Measurements from ENCODE around the gene ACTR5.

The ACTR5 gene

DNA sequence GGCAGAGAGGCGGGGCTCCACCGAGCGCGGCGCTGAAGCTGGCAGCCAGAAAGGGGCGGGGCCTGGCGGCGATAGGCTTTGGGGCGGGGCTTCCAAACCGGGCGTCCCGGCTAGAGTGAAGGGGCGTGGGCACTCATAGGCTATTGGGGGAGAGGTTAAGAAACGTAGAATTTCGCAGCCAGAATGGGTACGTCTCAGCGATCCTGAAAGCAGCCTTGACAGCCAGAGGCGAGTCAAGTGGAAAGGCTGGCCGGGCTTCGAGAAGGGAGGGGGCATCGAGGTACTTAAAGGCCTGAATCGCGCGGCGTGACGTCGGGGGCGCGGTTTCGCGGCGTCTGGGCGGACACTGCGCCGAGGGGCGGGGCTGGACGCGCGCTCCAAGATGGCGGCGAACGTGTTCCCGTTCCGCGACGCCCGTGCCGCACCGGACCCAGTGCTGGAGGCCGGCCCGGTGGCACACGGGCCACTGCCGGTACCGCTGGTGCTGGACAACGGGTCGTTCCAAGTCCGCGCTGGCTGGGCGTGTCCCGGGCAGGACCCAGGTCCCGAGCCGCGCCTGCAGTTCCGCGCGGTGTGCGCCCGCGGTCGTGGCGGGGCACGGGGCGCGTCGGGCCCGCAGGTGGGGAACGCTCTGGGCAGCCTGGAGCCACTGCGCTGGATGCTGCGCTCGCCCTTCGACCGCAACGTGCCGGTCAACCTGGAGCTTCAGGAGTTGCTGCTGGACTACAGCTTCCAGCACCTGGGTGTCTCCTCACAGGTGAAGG is at the start of gene ACTR5:
ACTR5 (plus strand) TSS at position 364 of the 764 bp plus-strand sequence; CDS start at position 383, 19 bp downstream.
- FAIRE-seq, result no peak

DNA sequence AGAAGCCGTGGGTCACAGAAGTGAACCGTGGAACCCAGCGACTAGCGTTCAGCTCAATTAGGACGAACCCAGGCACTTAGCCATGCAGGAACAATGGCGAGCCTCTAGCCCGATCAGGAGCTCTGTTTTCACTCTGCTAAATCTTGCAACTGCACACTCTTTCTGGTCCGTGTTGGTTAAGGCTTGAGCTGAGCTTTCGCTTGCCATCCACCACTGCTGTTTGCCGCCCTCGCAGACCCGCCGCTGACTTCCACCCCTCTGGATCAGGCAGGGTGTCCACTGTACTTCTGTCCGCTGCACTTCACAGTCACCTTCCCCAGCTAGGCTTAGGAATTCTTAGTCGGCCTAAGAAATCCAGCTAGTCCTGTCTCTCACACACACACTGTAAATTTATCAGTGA is 49.7 kb upstream of the ACTR5 start:
- FAIRE-seq, result no peak

DNA sequence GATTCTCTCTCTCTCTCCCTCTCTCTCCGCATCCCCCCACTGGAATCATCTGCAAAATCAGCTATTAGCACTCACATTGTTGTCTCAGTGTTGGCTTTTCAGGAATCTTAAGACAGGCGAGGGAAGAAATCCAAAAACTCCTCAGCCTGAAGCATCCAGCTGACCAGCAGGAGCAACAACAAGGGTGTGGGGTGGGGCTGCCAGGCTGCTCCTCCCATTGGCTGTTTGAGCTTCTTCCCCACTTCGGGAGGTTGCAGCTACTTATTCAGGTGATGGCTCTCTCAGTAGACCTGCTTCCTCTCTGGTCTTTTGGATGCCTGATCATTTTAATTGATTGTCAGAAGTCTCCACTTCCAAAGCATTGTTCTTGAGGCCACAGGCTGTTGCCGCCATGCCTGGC is 48.1 kb upstream of the ACTR5 start:
- no peak for FAIRE-seq

DNA sequence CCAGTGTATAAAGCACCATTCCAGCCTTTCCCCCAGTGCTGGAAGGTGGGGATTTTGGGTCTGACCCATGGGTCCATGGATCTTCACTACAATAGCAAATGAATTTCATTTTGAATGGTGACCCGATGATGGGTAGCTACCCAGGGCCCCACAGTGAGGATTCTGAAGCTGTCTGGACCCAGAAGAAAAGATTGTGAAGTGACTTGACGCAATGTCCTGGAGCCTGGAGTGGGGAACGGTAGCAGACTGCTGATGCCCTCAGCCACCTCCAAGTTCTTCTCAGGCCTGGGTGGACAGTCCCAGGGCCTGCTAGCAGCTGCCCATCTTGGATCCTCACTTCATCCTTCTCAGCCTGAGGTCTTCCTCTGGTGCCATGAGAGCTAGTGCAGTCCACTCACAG is 47.3 kb upstream of the ACTR5 start:
- FAIRE-seq, result no peak

DNA sequence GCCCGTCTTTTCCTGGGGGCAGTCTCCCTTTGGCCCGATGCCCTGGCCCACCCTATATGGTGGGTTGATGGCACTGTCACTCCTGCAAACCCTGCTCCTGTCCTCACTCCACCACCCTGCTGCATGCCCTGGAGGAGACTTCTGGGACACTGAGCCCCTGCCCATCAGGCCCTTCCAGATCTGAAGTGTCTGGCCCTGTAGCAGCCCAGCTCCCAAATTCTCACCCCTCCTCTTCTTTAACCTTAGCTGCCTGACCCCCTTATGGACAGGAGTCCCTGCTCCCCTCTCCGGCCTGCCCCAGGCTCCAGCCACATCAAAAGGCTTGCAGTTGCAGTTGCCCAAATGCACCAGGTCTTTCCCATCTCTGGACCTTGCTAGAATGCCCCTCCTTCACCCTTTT is 44.7 kb upstream of the ACTR5 start:
- FAIRE-seq, result no peak

DNA sequence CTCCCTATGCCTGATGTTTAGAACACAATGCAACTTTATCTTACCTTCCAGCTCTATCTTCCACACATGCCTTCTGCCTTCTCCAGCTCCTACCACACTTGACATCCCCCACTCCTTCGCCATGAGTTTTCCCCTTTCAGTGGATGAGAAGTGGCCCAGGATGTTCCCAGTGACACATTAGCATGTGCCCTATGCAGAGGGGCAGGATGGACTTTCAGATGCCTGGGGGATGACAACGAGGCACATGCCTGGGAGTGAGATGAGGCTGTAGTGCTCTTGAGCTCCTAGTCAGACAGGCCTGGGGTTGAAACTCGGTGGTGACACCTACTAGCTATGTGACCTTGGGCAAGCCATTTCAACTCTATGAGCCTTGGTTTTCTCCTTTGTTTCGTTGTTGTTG is 44.1 kb upstream of the ACTR5 start:
- no peak for FAIRE-seq

DNA sequence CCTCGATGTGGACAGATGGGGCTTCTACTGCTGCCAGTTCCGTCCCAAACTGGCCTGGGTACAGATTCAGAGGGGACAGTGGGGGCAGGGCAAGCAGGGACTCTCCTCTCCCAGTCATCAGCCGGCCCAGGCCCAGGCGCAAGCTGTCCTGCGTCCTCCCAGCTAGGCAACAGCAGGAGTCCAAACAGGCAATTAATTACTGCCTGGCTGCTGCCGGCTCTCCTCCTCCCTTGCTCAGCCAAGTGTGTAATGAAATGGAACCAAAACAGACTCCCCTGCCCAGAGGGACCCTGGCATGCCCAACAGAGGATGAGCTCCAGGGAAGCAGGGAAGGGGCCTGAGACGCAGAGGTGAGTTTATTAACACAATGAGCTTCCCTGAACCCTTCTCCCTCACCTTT is 41.8 kb upstream of the ACTR5 start:
- FAIRE-seq, result no peak

DNA sequence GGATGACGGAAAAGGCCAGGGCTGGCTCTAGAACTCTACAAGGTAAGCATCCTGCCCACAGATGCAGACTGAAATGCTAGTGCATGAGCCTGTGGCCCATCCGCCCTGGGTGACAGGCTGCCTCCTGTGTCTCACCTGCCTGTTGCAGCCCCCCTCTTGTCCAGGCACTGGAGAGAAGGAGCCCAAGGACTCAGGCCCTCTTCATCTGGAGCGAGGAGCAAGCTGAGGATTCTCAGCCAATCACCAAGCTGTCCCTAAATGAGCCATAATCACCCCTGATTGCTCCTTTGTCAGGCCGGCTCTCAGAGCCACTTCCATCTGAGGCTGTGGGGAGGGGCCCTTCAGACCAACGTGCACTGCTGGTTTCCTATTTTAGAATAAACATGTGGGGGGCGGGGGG is 34.0 kb upstream of the ACTR5 start:
- no peak for FAIRE-seq

DNA sequence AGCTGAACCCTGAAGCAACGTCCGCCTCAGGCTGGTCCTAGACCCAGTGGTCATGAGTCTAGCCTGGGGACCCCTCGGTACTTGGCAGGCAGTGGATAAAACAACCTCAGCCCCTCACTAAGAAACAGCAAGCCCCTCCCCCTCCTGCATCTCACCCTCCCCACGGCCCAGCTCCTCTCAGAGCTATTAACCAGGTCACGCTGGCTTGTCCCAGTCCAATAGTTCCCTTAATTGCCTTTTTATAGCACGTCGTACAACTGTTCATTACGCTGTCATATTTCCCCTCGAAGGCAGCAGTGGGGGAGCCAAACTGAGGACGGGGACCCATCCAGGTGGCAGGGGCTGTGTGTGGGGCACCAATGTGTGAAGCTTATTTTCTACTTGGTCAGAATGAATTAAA is 32.6 kb upstream of the ACTR5 start:
- FAIRE-seq, result no peak

DNA sequence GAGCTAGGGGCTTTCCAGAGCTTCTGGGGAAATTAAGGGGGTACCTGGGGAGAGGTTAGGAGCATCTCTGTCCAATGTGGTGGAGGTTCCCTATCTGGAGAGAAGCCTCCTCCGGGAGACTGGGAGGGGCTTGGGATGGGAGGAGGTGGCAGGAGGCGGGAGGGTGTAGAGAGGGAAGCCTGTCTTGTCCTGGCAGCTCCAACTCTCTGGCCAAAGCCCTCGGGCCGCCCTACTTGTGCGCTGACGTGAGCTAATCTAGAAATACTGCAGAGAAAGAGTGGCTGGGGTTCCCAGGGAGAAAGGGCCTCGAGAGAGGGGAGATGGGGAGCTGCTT is 25.6 kb upstream of the ACTR5 start:
- FAIRE-seq, result no peak

DNA sequence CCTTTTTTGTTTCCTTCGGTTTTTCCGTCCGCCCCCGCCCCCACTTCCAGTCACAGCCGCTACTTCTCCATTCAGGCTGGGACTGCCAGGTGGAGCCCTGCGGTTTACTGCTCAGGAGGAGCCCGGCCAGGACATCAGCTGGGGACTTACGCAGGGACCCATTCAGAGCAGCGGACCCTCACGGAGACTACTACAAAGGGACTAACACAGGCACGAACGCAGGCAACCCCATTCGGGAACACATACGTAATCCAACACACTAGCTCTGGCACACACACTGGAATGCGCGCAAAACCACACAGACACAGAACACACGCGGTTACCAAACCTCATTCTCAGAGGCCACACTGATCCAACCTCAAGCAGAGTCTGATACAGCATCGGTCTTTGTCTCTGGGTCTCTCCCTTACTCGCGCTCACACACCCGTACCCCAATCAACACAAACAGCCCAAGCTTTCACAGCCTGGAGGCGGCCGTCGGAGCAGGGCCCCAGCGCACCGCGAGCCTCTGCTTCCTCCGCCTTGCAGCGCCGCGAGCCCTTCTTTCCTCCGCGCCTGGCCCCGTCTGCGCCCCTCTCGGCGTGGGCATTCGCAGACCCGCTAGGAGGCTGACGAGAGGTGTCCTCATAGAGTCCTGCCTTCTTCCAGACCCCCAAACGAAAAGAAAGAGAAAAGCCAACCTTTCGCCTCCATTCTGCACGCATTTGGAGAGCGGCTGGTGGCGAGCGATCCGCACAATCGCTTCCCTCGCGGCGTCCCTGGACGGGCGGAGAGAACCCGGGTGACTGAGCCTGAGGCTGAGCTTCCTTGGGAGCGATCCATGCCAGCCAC is 25.0 kb upstream of the ACTR5 start:
- FAIRE-seq, result no peak

DNA sequence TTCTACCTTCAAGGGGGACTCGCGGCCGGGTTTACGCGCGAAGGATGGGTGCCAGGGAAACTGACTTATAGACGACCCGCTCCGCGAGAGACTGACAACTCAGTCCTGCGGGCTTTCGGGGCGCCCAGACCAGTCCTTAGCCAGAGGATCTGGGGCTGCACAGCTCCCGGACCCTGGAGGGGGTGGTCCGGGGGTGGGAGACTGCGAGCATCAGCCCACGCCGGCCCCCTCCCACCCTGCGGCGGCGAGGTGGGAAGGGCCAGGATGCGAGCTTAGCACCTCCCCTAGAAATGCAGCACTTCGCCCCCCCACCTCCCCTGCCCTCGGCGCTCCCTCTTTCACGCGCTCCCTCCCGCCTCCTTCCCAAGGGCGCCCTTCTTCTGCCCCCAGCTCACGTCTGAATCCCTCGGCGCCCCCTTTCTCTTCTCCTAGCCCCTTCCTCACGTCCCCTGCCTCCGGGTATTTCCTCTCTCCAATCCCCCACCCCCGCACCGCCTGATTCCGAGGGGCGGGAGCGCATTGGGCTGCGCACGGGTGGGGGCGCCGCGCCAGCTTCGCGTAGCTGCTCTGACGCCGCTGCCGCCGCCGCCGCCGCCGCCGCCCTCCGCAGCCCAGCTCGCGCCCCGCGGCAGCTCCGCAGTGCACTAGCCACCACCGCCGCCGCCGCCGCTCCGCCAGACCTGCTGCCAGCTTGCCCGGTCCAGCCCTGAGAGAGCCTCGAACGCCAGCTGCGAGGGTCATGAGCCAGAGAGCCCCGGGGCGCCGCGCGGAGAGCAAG is 24.2 kb upstream of the ACTR5 start, which contains the start of gene SLC32A1:
SLC32A1 (plus strand) TSS at position 639 of the 778 bp plus-strand sequence. CDS start 239 bp downstream, outside the sequence.
- no peak for FAIRE-seq

DNA sequence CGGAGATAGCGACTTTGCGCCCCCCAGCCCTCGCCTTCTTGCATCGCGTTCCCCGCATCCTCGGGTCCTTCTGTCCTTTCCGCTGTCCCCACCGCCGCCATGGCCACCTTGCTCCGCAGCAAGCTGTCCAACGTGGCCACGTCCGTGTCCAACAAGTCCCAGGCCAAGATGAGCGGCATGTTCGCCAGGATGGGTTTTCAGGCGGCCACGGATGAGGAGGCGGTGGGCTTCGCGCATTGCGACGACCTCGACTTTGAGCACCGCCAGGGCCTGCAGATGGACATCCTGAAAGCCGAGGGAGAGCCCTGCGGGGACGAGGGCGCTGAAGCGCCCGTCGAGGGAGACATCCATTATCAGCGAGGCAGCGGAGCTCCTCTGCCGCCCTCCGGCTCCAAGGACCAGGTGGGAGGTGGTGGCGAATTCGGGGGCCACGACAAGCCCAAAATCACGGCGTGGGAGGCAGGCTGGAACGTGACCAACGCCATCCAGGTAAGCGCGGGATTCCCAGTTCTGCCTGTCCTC is 23.6 kb upstream of the ACTR5 start:
- no peak for FAIRE-seq

DNA sequence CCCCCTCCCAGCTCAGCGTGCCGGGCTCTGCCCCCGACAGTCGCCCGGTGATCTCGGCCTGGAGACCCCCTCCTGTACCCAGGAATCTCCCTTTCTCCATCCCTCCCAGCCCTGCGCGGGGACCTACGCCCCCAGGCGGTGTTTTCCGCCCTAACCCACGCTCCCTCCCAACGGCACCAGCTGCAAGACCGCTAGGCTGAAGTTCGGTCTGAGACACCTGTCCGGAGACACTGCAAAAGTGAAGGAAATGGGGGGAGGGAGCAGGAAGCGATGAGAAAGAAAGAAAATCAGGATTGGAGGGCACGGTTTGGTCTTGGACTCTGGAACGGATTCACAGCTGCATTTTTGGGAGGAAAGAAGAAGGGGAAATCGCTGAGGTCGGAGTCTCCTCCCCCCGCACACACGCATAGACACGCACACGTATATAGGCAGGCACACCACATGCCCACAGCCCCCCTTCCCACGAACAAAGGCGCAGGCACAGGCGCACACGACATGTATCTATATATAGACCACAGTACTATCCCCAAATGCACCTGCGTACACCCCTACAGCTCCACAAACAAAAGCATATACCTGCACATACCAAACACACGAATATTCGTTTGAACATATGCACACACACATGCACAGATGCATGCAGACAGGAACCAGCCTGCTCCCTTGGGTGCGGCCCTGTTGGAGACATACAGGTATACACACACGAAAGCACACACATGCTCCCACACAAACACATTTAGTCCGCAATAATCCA is 22.9 kb upstream of the ACTR5 start:
- FAIRE-seq, result no peak

DNA sequence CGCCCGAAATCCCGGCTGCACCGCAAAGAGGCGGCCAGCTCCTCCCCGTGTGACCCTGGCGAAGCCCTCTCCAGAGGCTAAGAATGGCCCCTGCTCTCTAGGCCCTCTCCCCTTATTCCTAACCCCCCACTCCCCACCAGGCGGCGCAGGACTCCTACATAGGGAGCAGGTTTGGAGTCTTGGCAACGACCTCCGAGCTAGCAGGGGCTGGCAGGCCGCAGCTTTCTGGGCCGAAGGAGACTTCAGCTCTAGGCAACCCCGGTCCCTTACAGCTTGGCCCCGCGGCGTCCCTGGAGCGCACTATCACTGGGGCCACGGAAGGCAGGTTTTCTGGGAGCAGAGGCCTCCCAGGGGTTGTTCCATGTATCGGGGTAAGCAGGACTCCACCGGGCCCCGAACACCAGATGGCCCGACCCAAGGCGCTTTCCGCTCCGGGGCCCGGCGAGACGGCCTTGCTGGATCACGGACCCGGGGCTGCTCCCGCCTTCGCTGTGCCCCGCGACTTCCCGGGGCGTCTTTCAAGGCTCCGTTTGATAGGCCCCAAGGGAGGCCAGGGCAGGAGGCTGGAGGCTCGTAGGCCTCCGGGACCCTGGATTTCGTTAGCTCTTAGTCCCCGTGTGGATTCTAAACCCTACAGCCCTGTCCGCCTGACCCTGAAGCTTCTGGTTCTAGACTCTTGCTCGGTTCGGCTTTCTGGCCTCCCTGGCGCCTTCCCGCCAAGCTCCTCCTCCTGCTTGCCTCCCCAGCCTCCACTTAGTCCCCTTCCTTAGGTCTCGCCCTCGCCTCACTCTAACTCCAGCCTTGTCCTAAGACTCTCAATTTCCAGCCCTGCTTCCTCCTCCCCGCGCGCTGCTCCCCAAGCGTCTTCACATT is 22.1 kb upstream of the ACTR5 start:
- no peak for FAIRE-seq

DNA sequence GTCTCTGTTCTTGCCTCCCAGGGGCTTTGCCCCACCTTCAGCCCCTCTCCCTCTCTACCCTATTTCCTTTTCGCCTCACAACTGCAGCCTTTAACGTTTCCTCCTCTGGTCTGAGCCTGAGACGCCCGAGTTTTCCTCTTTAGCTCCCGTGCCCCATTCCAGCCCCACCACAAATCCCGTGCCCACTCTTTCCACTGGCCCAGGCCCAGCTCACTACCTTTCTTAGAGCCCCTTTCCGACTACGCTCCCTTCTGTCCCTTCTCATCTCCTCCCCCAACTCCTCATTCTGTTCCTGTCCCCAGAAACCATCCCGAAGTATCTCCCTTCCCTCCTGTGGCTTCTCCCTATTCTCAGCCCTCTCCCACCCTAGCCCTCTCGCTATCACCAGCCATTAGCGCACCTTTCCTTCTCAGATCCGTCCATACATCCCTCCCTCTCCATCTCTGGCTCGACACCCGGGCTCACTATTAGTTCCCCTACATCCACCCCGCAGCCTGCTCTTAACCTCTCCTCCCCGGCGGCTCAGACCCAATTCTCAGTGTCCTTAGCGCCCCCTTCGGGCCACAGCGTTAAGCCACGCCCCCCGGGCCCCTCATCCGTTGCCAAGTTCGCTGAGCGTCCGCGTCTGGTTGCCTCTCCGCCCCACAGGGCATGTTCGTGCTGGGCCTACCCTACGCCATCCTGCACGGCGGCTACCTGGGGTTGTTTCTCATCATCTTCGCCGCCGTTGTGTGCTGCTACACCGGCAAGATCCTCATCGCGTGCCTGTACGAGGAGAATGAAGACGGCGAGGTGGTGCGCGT is 21.3 kb upstream of the ACTR5 start:
- no peak for FAIRE-seq

DNA sequence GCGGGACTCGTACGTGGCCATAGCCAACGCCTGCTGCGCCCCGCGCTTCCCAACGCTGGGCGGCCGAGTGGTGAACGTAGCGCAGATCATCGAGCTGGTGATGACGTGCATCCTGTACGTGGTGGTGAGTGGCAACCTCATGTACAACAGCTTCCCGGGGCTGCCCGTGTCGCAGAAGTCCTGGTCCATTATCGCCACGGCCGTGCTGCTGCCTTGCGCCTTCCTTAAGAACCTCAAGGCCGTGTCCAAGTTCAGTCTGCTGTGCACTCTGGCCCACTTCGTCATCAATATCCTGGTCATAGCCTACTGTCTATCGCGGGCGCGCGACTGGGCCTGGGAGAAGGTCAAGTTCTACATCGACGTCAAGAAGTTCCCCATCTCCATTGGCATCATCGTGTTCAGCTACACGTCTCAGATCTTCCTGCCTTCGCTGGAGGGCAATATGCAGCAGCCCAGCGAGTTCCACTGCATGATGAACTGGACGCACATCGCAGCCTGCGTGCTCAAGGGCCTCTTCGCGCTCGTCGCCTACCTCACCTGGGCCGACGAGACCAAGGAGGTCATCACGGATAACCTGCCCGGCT is 20.6 kb upstream of the ACTR5 start:
- no peak for FAIRE-seq

DNA sequence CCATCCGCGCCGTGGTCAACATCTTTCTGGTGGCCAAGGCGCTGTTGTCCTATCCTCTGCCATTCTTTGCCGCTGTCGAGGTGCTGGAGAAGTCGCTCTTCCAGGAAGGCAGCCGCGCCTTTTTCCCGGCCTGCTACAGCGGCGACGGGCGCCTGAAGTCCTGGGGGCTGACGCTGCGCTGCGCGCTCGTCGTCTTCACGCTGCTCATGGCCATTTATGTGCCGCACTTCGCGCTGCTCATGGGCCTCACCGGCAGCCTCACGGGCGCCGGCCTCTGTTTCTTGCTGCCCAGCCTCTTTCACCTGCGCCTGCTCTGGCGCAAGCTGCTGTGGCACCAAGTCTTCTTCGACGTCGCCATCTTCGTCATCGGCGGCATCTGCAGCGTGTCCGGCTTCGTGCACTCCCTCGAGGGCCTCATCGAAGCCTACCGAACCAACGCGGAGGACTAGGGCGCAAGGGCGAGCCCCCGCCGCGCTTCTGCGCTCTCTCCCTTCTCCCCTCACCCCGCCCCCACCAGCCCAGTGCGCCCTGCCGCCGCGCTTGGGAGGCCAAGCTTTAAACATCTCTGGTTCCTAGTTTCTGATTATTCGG is 20.0 kb upstream of the ACTR5 start:
- FAIRE-seq, result no peak

DNA sequence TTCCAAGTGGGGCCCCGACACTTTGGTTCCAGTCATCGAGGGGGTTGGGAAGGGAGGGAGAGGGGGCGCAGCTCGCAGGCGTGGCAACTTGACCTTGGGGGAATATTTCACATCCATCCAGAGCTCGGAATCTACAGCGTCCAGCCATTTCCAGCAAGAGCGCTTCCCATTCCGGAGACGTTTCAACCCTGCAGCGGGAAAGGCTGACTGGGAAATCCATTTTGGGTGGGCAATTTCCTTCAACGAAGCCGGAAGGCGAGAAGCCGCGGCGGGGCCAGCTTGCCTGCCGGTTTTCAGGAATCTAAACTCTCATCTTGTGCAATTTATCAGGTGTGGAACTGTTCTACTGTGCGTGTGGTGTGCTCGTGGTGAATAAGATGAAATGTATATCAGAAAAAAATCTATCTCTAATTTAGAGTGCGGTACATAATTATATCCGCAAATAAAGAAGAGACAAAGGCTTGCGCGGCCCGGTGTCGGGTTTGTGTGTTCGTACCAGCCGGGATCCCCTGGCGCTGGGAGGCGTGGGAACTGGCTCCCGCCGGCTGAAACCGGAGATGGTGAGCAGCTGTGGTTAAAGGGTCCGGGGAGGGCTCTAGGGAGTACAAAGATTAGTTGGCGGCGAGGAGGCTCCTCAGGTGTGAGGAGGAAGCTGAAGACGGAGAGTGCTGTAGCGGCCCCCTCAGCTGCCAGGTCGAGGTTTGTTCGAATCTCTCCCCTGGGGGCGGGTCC is 19.2 kb upstream of the ACTR5 start:
- FAIRE-seq, result no peak

All from colon (tissue), 2 donors.